GM18517 (cell line): ENCODE data around the gene INSL3.

ENCODE experiments used
- ATAC-seq: cut with Tn5 transposase; IDR thresholded peaks from one replicate; pipeline ENCODE4 v1.9.1; 2021; ENCODE audit warnings: mild to moderate bottlenecking, moderate library complexity; ENCODE audit not compliant: unreplicated experiment

Gene INSL3, protein sequence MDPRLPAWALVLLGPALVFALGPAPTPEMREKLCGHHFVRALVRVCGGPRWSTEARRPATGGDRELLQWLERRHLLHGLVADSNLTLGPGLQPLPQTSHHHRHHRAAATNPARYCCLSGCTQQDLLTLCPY

DNA sequence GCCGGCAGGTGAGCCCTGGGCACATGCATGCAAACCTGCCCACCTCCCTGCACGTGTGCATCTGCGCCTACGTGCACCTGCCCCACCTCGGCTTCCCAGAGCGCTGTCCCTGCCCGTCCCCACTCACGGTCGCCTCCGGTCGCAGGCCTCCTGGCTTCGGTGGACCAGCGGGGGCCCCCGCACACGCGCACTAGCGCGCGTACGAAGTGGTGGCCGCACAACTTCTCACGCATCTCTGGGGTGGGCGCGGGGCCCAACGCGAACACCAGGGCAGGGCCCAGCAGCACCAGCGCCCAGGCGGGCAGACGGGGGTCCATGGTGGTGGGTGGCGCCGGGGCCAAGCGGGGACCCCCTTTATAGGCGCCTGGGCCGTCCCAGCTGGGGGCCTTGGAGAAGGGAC is at the start of gene INSL3:
Gene INSL3, minus strand, starts transcription at position 330 of the 400 bp plus-strand sequence. Its CDS starts 13 bp downstream, at position 317.
- no peak for ATAC-seq

DNA sequence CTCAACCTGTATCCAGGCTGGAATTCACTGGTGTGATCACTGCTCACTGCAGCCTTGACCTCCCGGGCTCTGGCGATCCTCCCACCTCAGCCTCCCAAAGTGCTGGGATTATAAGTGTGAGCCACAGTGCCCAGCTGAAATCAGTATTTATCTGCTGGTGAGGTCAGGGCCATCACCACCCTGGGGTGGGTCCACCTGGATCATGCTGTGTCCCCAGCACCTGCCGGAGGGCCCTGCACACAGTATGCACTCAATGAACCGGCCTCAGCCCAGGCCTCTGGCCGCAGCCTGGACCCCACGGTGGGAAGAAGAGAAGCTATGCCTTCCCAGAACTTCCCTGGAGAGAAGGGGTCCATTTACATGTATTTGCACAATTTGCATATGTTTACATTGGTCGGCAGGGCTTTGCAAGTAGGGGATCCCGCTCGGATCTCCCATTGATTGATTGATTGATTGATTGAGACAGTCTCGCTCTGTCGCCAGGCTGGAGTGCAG is 47.8 kb upstream of the INSL3 start:
- ATAC-seq: no peak

DNA sequence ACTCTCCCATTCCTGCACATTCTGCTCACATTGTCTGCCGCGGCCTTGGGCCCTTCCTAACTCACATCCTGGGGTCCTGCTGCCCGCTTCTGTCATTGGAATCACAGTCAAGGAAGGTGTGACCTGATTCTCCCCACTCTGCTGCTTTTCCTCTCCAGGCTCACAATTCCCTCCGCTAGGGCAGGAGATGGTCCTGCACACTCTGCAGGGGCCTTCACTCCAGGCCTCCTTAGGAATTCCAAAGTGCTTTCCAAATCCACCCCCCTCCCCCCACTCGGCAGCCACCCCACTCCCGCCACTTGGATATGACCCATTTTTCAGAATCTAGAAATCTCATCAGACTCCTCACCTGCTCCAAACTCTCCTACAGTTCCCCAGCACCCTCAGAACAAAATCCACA is 47.4 kb upstream of the INSL3 start:
- no peak for ATAC-seq

DNA sequence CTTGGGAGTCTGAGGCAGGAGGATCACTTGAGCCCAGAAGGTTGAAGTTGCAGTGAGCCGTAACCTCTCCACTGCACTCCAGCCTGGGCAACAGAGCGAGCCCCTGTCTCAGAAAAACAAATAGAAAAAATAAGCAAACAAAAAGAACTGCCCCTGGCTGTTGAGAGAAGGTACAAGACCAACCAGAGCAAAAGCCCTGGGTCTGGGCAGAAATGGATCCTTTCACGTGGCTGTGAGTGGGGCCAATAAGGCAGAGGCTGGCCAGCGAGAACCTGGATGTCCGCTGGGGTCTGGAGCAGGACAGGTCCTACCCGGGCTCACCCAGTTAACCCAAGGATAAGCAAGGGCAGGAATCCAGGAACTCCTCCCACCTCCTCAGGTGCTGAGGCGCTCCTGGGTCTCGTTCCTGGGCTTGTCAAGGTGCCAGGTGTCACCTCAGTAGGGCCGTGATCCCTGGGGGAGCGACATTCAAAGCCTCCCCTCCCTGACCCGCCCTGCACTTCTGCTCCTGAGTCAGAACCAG is 45.7 kb upstream of the INSL3 start:
- ATAC-seq: no peak

DNA sequence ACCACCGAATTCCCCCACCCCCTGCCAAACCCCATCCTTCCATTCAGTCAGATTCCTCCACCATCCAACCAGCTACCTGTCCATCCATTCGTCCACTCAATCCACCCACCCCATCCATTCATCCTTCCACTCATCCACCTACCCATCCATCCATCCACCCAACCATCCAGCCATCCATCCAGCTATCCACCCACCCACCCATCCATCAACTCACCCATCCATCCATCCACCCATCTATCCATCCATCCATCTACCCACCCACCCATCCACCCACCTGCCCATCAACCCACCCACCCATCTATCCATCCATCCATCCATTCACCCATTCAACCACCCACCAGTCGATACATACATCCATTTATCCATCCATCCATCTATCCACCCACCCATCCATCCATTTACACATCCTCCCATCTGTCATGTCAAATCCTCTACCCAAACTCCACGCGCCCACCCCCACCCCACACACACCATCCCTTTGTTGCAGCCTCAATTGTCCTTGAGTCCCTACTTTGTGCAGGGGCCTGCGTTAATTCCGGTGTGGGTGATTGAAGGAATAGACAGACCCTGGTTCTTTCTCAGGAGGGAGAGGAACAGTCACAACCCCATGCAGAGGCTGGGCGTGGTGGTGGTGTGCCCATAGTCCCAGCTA is 45.1 kb upstream of the INSL3 start:
- no peak for ATAC-seq

DNA sequence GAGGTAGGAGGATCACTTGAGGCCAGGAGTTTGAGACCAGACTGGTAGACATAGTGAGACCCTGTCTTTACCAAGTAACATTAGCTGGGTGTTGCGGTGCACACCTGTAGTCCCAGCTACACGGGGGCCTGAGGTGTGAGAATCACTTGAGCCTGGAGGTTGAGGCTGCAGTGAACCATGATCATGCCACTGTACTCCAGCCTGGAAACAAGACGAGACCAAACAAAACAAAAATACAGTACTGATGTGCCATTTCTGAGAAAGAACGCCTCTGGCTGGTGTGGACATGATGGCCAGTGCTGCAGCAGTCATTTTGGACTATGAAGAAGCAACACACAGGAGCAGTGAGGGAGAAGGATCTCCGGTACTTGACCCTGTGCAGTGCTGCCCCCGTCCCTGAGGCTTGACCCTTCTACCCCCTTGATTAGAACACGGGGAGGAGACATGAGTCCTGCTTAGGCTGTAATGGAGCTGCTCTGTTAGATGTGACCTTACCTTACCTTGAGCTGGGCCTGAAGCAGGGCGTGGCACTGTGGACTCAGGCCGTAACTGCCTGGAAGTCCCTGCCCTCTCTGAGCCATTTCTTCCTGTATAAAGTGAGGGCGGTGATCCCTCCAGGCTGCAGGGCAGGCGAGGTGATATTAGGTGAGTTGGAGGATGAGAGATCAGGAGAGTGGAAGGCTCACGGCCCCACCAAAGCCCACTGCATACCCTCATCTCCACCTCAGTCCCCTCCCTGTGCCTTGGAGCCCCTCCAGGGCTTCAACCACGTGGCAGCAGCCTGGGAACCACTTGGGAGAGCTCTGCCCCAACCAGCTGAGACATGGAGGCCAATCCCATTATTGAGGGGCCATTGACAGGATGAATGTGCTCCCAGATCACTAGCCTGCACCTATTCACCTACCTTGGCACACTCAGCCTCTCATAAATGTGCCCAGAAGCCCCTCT is 44.3 kb upstream of the INSL3 start:
- ATAC-seq: no peak

DNA sequence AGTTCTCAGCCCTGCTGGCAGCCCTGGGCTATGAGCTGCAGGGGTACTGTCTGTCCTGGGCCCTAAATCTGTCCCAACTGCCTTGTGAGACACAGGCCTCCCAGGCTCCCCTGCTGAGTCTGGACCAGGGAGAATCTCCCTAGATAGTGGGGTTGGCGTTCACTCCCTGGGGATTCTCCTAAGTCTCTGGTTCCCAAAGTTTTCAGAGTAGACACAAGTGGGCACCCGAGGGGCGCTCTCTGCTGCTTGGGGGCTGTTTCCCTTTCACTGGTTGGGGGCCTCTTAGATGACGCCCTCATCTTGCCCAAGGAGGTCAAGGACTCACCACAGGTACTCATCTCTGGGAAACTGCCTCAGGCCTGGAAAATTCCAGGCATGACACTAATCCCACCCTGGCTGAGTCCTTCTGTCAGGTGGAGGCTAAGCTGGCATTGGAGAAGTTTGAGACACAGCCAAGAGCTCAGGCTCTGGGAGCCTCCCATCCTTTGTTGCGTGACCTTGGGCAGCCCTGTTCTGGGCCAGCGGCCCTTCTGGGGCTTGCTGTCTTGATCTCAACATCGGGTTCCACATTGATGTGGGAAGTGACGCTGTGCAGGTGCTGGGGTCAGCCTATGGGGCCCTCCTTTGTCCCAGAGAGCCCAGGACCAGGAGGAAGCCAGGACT is 42.3 kb upstream of the INSL3 start:
- ATAC-seq: no peak

DNA sequence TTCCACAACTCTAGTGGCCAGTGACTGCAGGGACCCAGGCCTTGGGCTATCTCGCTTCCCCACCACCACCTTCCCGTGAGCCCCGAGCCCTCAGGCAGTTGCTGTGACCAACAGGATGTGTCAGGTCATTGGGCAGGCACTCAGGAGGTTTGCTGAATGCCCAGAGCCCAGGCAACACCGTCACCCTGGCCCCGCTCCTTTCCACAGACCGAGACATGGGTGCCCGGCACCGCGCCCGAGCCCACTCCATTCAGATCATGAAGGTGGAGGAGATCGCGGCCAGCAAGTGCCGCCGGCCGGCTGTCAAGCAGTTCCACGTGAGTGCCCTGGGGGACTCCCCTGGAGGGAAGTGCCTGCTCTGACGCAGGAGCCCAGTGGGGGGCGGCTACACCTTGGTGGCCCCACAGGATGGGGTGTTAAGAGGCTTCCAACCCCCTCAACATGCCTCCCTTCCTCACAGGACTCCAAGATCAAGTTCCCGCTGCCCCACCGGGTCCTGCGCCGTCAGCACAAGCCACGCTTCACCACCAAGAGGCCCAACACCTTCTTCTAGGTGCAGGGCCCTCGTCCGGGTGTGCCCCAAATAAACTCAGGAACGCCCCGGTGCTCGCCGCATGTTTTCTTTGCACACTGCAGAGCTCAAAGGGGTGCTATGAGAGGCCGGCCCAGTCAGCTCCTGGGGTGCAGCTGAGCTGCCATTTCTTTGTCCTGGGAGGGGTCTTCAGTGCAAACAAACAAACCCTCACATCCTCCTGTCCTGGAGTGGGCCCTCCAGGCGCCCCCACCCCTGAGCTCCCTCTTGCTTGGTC is 41.6 kb upstream of the INSL3 start:
- no peak for ATAC-seq

DNA sequence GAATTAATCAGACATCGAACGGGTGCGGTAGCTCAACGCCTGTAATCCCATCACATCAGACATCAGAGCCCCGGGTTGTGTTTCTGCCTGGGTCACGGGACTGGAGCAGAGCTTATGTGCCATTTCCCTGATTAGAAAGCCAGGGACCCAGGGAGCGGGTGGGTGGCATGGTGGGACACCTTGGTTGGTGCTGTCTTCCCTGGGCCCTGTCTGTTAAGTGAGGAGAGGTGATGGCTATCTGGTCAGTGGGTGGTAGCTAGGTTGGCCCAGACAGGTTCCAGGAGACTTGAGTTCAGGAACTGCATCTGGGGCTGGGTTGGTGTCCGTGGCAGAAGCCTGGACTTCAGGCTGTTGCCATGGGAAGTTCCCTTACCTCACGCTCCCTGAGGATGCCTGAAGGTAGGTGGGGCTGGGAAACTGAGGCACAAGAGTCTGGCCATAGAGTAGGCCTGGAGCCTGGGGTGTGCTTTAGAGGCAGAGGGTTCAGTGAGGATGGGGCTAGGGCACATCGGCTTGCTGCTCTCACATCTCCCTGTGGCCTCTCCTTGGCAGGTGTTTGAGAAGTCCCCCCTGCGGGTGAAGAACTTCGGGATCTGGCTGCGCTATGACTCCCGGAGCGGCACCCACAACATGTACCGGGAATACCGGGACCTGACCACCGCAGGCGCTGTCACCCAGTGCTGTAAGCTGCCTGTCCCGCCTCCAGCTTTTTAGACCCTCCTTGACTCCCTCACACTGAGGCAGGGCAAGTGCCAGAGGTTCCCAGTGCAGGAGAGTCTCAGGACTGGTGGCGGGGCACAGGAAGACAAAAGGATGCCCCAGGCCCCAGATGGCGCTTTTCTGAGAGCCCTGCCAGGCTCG is 40.5 kb upstream of the INSL3 start:
- no peak for ATAC-seq

DNA sequence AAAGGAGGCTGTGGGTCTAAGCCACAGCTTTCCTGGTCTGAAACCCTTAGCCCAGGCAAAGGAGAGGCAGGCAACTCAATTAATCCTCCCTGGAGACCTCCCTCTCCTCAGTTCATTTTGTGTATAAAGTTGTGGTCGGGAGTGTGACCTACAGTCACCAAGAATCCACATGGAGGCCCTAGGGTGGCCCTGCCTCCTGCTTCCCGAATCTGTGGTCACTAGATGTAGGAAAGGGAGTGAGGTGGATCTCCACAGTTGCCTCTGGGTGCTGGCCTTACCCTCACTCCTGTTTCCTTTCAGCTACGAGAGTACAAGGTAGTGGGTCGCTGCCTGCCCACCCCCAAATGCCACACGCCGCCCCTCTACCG is 39.7 kb upstream of the INSL3 start:
- no peak for ATAC-seq

DNA sequence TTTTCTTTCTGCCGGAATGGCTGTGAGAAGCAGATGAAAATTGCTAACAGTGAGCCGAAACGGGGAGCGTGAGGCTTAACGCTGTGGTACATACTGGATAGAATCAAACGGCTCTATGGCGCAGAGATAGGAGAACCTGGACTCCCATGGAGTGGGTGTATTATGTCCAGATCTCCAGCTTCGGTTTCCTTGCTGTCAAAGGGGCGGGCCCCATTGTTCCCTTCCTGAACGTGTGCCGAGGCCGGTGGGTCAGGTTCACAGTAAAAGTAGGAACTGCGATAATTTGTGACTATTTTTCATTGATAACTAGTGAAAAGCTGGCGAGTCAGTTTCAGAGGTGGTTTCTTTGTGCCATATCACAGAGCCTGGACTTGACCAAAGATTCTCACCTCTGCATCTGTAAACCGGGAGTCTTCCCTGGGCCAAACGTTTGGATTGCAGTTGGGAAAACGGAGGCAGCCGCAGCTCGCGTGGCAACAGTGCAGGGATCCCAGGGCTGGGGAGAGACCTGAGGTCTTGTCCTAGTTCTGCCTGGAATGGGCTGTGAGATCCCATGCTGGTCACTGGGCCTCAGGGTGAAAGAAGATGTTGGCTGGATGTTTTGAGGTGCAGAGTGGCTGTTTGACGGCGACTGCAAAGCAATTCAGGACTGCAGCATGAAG is 39.1 kb upstream of the INSL3 start:
- no peak for ATAC-seq

DNA sequence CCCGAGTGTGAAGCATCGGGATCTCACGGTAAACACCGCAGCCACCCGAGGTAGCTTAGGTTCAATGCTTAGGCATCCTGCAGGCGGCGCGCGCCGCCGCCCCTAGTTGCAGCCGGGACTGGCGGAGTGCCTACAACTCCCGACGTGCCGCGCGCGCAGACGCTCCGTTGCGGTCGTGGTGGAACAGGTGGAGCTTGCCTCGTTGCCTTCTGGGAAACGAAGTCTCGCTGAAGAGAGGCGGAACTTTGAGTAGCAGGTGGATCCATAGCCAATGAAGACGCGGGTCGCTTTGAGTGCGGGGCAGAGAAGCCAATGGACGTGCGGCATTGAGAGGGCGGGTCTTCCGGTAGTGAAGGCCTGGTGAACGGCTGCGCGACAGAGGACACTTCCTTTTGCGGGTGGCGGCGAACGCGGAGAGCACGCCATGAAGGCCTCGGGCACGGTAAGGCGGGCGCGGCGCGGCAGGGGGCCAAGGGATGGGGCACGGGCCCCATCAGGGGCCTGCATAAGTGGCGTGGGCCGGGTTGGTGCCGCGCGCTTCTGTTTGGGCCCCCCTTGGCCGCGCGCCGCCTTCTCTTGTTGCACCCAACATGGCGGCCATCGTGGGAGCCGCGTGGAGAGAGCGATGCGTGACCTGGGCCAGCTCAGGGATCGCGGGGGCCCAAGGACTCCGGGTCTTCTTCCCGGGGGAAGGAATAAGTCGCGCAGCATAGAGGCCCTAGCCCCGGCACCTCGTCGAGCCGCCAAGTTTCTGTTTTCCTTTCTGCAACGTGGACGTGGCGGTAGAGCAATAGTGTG is 38.4 kb upstream of the INSL3 start, which contains the start of gene RPL18A:
Gene RPL18A, plus strand, starts transcription at position 378 of the 798 bp plus-strand sequence. Its CDS starts 47 bp downstream, at position 425.
- peak; percentile 92 for ATAC-seq

DNA sequence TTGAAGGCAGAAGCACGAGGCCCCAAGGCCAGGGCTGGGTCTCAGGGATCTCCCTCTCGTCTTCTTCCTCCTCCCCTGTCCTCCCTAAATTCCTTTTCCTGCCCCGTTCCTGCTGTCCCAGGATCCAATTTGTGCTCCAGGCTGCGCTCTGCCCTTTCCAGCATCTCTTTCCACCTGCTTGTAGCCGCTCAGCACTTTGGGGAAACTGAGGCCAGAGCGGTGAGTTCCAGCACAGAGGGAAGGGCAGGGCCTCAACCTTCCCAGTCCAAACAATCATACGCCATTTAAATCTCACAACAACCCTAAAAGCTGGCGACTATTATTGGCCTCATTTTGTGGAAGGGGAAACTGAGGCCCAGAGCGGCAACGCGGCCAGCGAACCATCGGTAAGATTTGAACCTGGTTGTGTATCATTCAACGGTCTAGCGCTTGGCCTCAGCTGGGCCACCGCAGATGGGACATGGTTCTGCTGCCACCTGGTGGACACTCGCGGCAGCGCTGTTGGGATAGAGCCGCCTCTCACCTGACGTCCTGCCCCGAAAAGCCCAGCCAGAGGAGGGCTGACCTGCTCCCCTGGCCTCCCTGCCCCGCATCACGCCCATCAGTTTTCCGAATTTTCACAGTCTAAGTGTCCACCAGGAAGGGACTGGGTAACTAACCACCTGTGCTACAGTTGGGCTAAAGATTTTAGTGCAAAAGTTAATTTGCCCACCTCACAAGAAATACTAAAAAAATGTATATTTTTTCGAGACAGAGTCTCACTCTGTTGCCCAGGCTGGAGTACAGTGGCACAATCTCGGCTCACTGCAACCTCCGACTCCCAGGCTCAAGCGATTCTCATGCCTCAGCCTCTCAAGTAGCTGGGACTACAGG is 34.2 kb upstream of the INSL3 start:
- ATAC-seq: no peak

DNA sequence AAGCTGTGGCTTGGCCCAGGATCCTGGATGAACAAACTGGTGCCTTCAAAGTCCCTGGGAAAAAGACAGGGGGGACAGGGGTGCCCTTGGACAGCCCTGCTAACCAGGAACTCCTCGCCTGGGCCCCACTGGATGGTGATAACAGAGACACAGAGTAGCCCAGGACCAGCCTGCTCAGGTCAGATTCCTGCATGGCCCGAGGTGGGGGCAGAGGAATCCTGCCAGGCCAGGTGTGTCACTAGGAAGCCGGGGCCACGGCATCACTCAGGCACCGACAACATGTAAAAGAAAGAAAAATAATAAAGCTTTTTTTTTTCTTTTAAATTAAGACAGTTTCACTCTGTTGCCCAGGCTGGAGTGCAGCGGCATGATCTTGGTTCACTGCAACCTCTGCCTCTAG is 32.7 kb upstream of the INSL3 start:
- no peak for ATAC-seq

DNA sequence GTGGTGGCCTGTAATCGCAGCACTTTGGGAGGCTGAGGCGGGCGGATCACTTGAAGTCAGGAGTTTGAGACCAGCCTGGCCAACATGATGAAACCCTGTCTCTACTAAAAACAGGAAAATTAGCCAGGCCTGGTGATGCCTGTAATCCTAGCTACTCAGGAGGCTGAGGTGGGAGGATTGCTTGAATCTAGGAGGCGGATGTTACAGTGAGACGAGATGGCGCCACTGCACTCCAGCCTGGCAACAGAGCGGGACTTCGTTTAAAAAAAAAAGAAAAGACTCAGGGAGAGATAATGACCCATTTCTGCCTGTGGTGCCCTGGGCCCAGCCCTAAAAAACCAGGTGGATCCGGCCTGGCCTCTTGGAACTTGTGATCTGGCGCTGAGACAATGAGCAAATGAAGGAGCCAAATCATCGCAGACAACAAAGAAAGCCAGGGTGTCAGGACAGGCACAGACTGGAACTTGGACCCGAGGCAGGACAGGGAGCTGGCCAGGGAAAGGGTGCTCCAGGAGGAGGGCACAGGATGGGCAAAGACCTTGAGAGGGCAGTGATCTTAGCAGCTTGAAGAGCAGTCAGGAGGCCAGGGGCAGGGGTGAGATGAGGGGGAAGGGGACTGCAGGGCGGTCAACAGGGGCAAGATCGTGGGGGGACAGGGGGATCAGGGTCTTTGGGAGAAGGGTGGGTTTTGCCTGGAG is 27.4 kb upstream of the INSL3 start:
- ATAC-seq: no peak
